Skeletal muscle tissue (tissue), 4 donors: Measurements from ENCODE around the gene TMPRSS6. TPM values are rescaled to one million over a fixed set of nuclear protein-coding genes. Genes with fewer than 3 reads are reported as not detected.

ENCODE experiments used
- H3K27ac ChIP-seq: one replicate; pipeline ENCODE4 v1.7.0; 2013; ENCODE audit warnings: mild to moderate bottlenecking, low read depth, low read length, inconsistent platforms
- H3K27me3 ChIP-seq, 3 donors: one replicate each; pipeline ENCODE4 v1.7.0; 2013; ENCODE audit warnings: low read length in 3 of 3; ENCODE audit not compliant: control insufficient read depth in 3 of 3, insufficient read depth in 3 of 3
- H3K36me3 ChIP-seq, 3 donors: one replicate each; pipeline ENCODE4 v1.7.0; 2013; ENCODE audit warnings: low read length in 3 of 3; ENCODE audit not compliant: control insufficient read depth in 3 of 3, insufficient read depth in 3 of 3
- H3K4me1 ChIP-seq, 3 donors: one replicate each; pipeline ENCODE4 v1.7.0; 2013; ENCODE audit warnings: low read length in 3 of 3, mild to moderate bottlenecking in 3 of 3; ENCODE audit not compliant: control insufficient read depth in 3 of 3, insufficient read depth in 3 of 3
- H3K4me3 ChIP-seq, 3 donors: one replicate each; pipeline ENCODE4 v1.7.0; 2013; ENCODE audit warnings: low read length in 3 of 3
- H3K9ac ChIP-seq, 3 donors: one replicate each; pipeline ENCODE4 v1.7.0; 2013; ENCODE audit warnings: low read length in 3 of 3, mild to moderate bottlenecking in 3 of 3, moderate library complexity in 2 of 3, low read depth in 1 of 3
- H3K9me3 ChIP-seq, 3 donors: one replicate each; pipeline ENCODE4 v1.7.0; 2013; ENCODE audit warnings: low read length in 3 of 3; ENCODE audit not compliant: control insufficient read depth in 3 of 3
- total RNA-seq: library from RNA; depleted of rRNA; stranded (reverse); fragments of >200 nt; gene quantifications from one replicate; pipeline ENCODE4 v1.2.3, GENCODE V29; 2014
- donor health status: Osteomylitis.

Gene TMPRSS6
- total RNA-seq, 1 donor from 2014 or later = not detected

DNA sequence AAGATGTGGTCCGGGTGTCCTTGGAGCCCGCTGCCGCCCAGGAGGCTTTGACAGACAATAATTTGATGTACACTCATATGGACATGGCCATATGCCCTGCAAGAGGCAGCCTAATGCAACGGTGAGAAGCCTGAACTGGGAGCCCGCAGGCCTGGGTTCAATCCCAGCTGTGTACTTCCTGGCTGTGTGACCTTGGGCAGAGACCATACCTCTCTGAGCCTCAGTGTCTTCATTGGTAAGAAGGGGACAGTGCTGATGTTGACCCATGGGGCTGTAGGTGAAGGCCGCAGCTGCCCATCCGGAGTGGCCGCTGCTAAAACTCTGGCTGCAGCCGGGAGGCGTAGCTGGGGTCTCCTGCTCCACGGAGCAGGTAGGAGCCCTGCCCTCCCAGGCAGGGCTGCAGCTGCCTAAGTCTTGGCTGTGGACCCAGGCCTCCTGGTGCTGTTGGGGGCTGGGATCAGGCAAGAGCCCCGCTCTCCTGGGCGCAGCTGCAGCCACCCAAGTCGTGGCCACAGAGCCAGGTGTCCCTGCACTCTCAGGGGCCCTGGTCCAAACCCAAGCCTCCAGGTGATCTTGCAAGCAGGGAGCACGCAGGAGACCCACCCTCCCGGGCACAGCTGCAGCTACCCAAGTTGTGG lies 31.3 kb upstream of the TMPRSS6 start:
- no peak overlapping the region for H3K9ac ChIP-seq
- H3K27ac ChIP-seq = no peak overlapping the region
- H3K9me3 ChIP-seq = no peaks in the 10 kb centered on the region
- H3K4me1 ChIP-seq = no peaks in the 10 kb centered on the region
- H3K27me3 ChIP-seq = peaks cover 14 to 33% (median 30%) of the 10 kb centered on the region in 3 donors
- no peaks in the 10 kb centered on the region for H3K36me3 ChIP-seq
- no peak overlapping the region for H3K4me3 ChIP-seq

DNA sequence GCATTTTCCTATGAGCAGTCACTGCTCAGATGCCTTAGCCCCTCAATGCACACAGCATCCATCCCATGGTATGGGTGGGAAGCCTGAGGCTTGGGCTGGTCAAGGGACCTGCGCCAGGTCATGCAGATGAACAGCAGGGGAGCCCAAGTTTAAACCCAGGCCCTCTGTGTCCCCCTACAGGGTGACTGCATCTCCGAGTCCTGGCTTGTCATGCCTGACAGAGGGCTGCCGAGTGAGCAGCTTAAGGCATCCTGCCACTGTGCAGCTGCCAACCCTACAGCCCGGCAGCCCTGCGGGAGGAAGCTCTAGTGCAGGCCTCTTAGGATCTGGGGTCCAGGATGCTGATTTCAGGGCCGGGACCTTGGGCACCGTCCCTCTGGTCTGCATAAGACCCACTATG lies 30.2 kb upstream of the TMPRSS6 start:
- no peaks in the 10 kb centered on the region for H3K36me3 ChIP-seq
- H3K27ac ChIP-seq = no peak overlapping the region
- H3K4me3 ChIP-seq = no peak overlapping the region
- no peaks in the 10 kb centered on the region for H3K9me3 ChIP-seq
- no peaks in the 10 kb centered on the region for H3K4me1 ChIP-seq
- H3K27me3 ChIP-seq = peaks cover 16 to 24% (median 21%) of the 10 kb centered on the region in 3 donors
- no peak overlapping the region for H3K9ac ChIP-seq

DNA sequence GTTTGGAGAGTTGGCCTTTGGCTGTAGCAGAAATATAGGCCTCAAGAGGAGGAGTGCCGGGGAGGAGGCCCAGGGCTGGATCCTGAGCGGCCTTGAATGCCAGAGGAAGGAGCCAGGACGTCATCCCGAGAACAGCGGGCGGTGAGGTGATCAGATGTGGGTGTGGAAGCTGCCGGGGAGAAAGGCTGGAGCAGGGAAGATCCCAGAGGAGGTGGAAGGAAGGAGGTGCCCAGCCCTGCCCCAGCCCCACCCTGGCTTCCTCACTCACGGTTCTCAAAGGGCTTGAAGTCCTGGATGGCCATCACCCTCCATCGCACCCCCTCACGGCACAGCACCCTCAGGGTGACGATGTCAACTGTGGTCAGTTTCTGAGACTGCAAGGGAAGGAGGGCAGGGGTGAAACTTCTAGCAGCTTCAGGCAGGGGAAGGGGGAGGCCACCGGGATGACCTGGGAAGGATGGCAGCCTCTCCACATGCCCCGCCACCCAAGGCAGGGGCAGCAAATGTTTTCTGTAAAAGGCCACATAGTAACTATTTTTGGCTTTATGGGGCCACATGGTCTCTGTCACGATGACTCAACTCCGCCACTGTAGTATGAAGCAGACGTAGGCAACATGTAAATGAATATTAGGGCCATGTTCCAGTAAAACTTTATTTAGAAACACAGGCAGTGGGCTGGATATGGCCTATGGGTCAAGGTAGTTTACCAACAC lies 29.5 kb upstream of the TMPRSS6 start:
- Histone ChIP-seq H3K27me3 (peaks cover 14 to 23% (median 18%) of the 10 kb centered on the region in 3 donors), H3K36me3 (no peaks in the 10 kb centered on the region), H3K9ac (no peak overlapping the region), H3K4me3 (no peak overlapping the region), H3K4me1 (no peaks in the 10 kb centered on the region), H3K9me3 (no peaks in the 10 kb centered on the region), H3K27ac (no peak overlapping the region)

DNA sequence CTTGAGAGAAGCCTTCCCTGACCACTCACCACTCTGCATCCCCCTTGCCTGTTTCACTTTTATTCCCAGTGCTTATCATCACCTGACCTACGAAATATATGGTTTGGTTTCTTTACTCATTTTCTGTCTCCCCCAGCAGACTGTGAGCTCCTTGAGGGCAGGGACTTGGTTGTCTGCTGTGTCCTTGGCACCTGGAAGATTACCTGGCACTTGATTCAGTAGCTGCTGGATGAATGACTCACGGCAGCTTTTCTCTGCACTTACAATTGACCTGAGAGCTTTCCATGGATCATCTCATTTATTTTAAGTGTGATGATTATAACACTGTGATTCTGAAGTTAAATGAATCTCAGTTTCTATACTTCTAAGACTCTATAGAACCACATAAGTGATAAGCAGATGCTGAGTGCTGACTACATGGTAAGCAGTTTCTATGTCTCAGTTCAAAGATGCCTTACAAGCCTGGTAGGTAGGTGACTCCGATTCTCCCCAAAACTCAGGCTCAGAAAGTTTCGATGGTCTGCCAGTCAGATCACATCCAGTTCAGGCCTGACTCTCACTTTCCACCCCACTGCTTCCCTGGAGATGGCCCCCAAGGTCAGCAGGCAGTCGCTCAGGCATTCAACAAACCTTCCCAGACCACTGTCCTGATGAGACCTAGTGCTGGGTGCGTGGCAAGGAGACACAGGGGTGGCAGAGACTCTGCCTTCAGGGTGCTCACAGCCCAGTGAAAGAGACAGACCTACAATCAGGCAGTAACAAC lies 28.6 kb upstream of the TMPRSS6 start:
- H3K9ac ChIP-seq = no peak overlapping the region
- no peaks in the 10 kb centered on the region for H3K36me3 ChIP-seq
- no peaks in the 10 kb centered on the region for H3K4me1 ChIP-seq
- no peak overlapping the region for H3K27ac ChIP-seq
- no peak overlapping the region for H3K4me3 ChIP-seq
- H3K9me3 ChIP-seq = no peaks in the 10 kb centered on the region
- H3K27me3 ChIP-seq = peaks cover 10 to 17% (median 13%) of the 10 kb centered on the region in 3 donors

DNA sequence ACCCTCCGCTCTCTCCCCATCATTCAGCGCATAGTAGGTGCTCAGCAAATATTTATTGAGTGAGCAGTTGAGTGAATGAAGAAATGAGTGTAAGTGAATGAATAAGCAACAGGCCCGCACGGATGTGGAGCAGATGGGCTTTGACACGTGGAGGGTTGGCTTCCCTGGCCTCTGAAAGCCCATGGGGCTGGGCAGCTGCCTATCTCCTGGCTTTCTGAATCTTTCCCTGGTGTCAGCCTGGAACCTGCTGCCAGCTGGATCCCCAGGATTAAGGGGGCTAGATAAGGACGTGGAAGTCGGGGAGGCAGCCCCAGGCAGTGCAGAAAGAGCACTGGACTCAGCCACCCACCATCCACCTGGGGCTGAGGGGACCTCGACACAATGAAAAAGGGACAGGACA lies 27.6 kb upstream of the TMPRSS6 start:
- Histone ChIP-seq H3K27me3 (peaks cover 9 to 17% (median 13%) of the 10 kb centered on the region in 3 donors), H3K9me3 (no peaks in the 10 kb centered on the region), H3K4me3 (no peak overlapping the region), H3K9ac (no peak overlapping the region), H3K27ac (no peak overlapping the region), H3K4me1 (no peaks in the 10 kb centered on the region), H3K36me3 (no peaks in the 10 kb centered on the region)

DNA sequence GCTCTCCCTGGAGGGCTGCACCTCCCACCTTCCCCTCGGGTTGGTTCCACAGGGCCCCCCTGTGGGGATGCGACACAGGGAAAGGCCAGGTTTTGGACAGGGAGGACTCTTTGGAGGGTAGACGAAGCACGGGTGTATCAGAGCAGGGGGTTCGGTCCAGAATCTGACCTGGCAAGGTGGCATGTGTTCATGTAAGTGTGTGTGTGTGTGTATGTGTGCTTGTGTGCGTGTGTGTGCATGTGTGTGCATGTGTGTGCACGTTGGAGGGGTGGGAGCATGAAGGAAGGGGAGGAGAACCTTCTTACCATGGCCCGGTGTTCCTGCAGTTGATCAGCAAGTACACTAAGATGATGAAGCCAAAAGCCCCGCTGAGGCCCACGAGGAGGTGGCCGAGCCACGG lies 25.5 kb upstream of the TMPRSS6 start:
- H3K9ac ChIP-seq = no peak overlapping the region

DNA sequence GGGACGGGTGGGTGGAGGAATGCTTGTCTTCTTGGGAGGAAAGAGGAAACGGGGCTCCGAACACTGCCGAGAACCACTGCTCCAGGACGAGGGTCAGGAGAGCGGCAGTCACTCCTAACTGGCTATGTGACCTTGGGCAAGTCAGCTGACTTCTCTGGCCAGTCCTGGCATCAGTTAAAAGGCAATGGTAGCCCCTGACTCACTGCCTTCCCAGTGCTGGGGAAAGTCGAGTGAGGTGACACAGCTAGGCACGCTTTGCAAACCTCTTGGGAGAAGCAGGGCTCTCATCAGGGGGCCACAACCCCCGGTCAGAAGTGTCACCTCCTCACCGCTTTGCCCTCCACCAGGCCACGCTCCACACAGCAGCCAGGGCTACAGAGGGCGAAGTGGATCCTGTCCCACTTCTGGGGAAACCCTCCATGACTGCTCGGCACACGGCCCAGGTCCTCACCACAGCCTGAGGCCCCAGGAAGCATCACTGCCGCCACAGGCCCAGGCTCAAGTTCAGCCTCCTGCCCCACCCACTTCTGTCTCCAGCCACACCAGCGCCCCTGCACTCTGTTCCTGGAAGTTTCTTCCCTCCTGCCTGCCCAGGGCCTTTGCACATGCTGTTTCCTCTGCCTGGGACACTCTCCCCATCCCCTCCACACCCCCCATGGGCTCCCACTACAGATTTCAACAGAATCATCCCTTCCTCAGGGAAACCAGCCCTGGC lies 23.9 kb upstream of the TMPRSS6 start:
- Histone ChIP-seq H3K27ac (no peak overlapping the region), H3K4me3 (no peak overlapping the region), H3K36me3 (no peaks in the 10 kb centered on the region), H3K9ac (no peak overlapping the region), H3K9me3 (no peaks in the 10 kb centered on the region), H3K27me3 (peaks cover 5 to 10% (median 8%) of the 10 kb centered on the region in 3 donors), H3K4me1 (peaks cover 0 to 4% (median 0%) of the 10 kb centered on the region in 3 donors)

More for the DNA sequence above, 25.5 kb upstream of the TMPRSS6 start:
- Histone ChIP-seq H3K4me1 (no peaks in the 10 kb centered on the region), H3K27me3 (peaks cover 5 to 10% (median 6%) of the 10 kb centered on the region in 3 donors), H3K27ac (no peak overlapping the region), H3K4me3 (no peak overlapping the region), H3K9me3 (no peaks in the 10 kb centered on the region), H3K36me3 (no peaks in the 10 kb centered on the region)

DNA sequence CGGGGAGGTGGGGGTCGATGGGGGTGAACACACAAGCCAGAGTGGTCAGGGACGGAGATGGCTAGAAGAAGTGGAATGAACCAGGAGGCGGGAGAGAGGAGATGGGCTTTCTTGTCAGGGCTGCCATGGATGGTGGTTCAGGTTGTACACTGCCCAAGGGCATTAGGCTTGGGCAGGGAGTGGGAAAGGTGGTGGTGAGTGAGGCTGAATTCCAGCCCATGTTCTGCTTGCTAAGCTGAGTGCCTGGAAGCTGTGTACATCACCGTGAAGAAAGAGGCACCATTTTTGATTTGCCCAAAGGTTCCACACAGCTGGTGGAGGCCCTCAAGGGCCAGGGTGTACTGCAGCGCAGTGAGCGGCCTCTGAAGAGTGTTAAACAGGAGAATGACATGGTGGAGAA lies 23.3 kb upstream of the TMPRSS6 start:
- Histone ChIP-seq H3K27me3 (peaks cover 5 to 15% (median 10%) of the 10 kb centered on the region in 3 donors), H3K36me3 (no peaks in the 10 kb centered on the region), H3K9ac (no peak overlapping the region), H3K4me3 (no peak overlapping the region), H3K9me3 (no peaks in the 10 kb centered on the region), H3K27ac (no peak overlapping the region), H3K4me1 (peaks cover 0 to 4% (median 0%) of the 10 kb centered on the region in 3 donors)

DNA sequence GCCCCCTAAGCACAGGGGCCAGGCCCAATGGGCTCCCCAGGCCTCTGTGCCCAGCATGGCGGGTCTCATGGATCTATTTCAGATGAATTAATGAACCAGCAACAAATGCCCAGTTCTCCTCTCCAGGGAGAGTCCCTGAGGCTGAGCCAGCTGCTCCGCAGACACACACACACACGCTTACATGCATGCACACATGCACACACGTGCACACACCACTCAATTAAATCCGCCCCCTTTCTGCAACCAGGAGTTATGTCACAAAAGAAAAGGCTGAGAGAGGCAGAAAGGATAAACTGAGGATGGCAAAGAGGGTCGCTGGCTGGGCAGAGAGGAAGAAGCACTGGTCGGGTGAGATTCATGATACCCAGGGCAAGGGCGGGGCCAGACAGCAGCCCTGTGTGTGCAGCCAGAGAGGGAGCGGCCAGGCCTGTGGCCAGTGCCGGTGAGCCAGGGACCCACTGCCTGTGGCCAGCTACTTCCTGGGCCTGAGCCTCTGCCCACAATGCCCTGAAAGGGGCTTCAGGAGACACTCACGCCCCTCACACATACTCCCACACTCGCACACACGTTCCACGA lies 20.4 kb upstream of the TMPRSS6 start:
- Histone ChIP-seq H3K9ac (no peak overlapping the region), H3K9me3 (no peaks in the 10 kb centered on the region), H3K4me3 (no peak overlapping the region), H3K36me3 (no peaks in the 10 kb centered on the region), H3K27me3 (peaks cover 2 to 30% (median 7%) of the 10 kb centered on the region in 3 donors), H3K4me1 (peaks cover 0 to 4% (median 0%) of the 10 kb centered on the region in 3 donors), H3K27ac (no peak overlapping the region)
